Upper lobe of left lung (tissue), 4 donors: ENCODE measurements around the gene RITA1.

Experiments
- EP300 ChIP-seq, 4 donors: sonication (generic); formaldehyde crosslinking; IDR thresholded peaks; one replicate each; pipeline ENCODE4 v1.5.1; 2017; ENCODE audit warnings: antibody characterized with exemption in 4 of 4, control low read depth in 2 of 4
- POLR2A ChIP-seq, 4 donors: fragments of 450-650 bp; IDR thresholded peaks; one replicate each; pipeline ENCODE4 v1.5.1; 2016 to 2017; ENCODE audit warnings: antibody characterized with exemption in 4 of 4, mild to moderate bottlenecking in 2 of 4
- POLR2AphosphoS5 ChIP-seq, 2 donors: sonication (generic); formaldehyde crosslinking; IDR thresholded peaks; one replicate each; pipeline ENCODE4 v1.5.1; 2017; ENCODE audit warnings: antibody characterized with exemption in 2 of 2
- TF ChIP-seq, protein P1 (sequence below), 6 experiments: fragments of 450-650 bp in 4 of 6; fragments of 200-600 bp in 2 of 6; sonication (generic) in 2 of 6; IDR thresholded peaks; one replicate each; pipeline ENCODE4 v1.5.1; 2016 to 2019; ENCODE audit warnings: antibody characterized with exemption in 6 of 6

DNA sequence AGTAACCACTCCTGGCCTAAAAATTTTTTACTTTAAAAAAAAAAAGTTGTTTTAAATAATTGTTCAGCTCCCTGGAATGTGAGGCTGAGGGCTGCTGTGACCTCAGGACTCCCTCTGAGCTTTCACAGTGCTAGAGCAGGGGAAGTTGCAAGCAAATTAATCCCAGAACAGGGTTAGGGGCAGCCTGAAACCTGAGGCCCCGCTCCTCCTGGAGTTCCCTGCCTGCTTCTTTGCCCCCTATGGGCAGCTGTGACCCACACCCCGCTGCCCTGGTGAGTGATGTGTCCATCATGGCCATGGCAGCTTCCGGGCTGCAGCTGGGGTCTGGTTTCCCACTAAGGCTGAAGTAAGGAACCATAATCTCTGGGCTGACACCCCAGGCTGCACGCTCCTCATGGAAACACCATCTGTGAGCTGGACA is 9.5 kb downstream of the RITA1 start:
- TF ChIP-seq POLR2A (IDR thresholded peaks at IDR 0.05) (no peak), POLR2AphosphoS5 (IDR thresholded peaks at IDR 0.05) (no peak), EP300 (IDR thresholded peaks at IDR 0.05) (no peak)
- TF ChIP-seq, protein P1, sequence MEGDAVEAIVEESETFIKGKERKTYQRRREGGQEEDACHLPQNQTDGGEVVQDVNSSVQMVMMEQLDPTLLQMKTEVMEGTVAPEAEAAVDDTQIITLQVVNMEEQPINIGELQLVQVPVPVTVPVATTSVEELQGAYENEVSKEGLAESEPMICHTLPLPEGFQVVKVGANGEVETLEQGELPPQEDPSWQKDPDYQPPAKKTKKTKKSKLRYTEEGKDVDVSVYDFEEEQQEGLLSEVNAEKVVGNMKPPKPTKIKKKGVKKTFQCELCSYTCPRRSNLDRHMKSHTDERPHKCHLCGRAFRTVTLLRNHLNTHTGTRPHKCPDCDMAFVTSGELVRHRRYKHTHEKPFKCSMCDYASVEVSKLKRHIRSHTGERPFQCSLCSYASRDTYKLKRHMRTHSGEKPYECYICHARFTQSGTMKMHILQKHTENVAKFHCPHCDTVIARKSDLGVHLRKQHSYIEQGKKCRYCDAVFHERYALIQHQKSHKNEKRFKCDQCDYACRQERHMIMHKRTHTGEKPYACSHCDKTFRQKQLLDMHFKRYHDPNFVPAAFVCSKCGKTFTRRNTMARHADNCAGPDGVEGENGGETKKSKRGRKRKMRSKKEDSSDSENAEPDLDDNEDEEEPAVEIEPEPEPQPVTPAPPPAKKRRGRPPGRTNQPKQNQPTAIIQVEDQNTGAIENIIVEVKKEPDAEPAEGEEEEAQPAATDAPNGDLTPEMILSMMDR (IDR thresholded peaks at IDR 0.05), result no peak
